ENCODE data around the gene GPR42.

GRCh38 chr19:35414442-35414841 is 43.6 kb downstream of the GPR42 start:
- TF ChIP-seq CTCF (IDR thresholded peaks at IDR 0.05) (no peak), POLR2A (IDR thresholded peaks at IDR 0.05) (no peak)

All from suprapubic skin (tissue), 3 donors.